HL-60 (cell line): ENCODE measurements around the gene WRNIP1.

ENCODE experiments used
- CTCF ChIP-seq: IDR thresholded peaks from one replicate; pipeline ENCODE4 v1.5.1; 2011; ENCODE audit warnings: low read length, control low read depth, inconsistent platforms; ENCODE audit not compliant: insufficient read depth
- REST ChIP-seq: IDR thresholded peaks from 2 replicates; pipeline ENCODE4 v1.6.1; 2012; ENCODE audit warnings: low read depth; ENCODE audit not compliant: insufficient replicate concordance
- SPI1 ChIP-seq: IDR thresholded peaks from 2 replicates; pipeline ENCODE4 v1.6.1; 2012; ENCODE audit warnings: low read depth, mild to moderate bottlenecking, borderline replicate concordance

- TF ChIP-seq CTCF (no peak), SPI1 (no peak), REST (no peak)
These were observed 30.0 kb downstream of the WRNIP1 start for GRCh38 chr6:2795162-2795561.
